Keratinocyte (primary cell): ENCODE data around the gene IFNA4. TPM values are rescaled to one million over a fixed set of nuclear protein-coding genes. Genes with fewer than 3 reads are reported as not detected.

Experiments
- DNase-seq: peaks from one replicate; pipeline ENCODE4 v3.0.0-alpha.2; 2011; ENCODE audit warnings: low read depth, missing footprints, low spot score
- FAIRE-seq: peaks from 2 replicates; lab custom pipeline; 2011; peaks lifted over from hg19 to GRCh38; lab: Jason Lieb, UNC
- H2AFZ ChIP-seq: 2 replicates; pipeline ENCODE4 v1.6.0; 2012; ENCODE audit warnings: low read length, control low read depth, inconsistent platforms; ENCODE audit not compliant: control insufficient read depth
- H3K27ac ChIP-seq: 2 replicates; pipeline ENCODE4 v1.5.1; 2011; ENCODE audit warnings: low read length; ENCODE audit not compliant: control insufficient read depth, insufficient read depth
- H3K27me3 ChIP-seq: 3 replicates; pipeline ENCODE4 v1.6.0; 2011; ENCODE audit warnings: low read length; ENCODE audit not compliant: control insufficient read depth, insufficient read depth; ENCODE audit errors: extremely low read depth
- H3K36me3 ChIP-seq, 2 experiments: 2 replicates in 1 of 2; 3 replicates in 1 of 2; pipeline ENCODE4 v1.5.1; 2011; ENCODE audit warnings: low read length in 2 of 2, mild to moderate bottlenecking in 1 of 2; ENCODE audit not compliant: control insufficient read depth in 2 of 2, insufficient read depth in 2 of 2; ENCODE audit errors: extremely low read depth in 1 of 2
- H3K4me1 ChIP-seq: 3 replicates; pipeline ENCODE4 v1.5.1; 2011; ENCODE audit warnings: low read length; ENCODE audit not compliant: control insufficient read depth, insufficient read depth; ENCODE audit errors: extremely low read depth
- H3K4me2 ChIP-seq: 3 replicates; pipeline ENCODE4 v1.6.0; 2011; ENCODE audit warnings: low read depth, low read length; ENCODE audit not compliant: control insufficient read depth, insufficient read depth; ENCODE audit errors: extremely low read depth
- H3K4me3 ChIP-seq, 3 experiments: fragments of 200-600 bp in 1 of 3; sonication (generic) in 1 of 3; 2 replicates in 2 of 3; 3 replicates in 1 of 3; pipeline ENCODE4 v1.5.1; 2011 to 2016; ENCODE audit warnings: low read length in 3 of 3, mild to moderate bottlenecking in 3 of 3, control low read depth in 2 of 3, inconsistent platforms in 1 of 3, low read depth in 1 of 3, mixed read lengths in 1 of 3, mixed run types in 1 of 3, moderate library complexity in 1 of 3; ENCODE audit not compliant: control insufficient read depth in 2 of 3, insufficient read depth in 2 of 3; ENCODE audit errors: extremely low read depth in 1 of 3
- H3K79me2 ChIP-seq: 2 replicates; pipeline ENCODE4 v1.6.0; 2012; ENCODE audit warnings: low read length; ENCODE audit not compliant: control insufficient read depth, insufficient read depth
- H3K9ac ChIP-seq: 3 replicates; pipeline ENCODE4 v1.6.0; 2011; ENCODE audit warnings: low read length; ENCODE audit not compliant: control insufficient read depth, insufficient read depth; ENCODE audit errors: extremely low read depth
- H3K9me1 ChIP-seq: 3 replicates; pipeline ENCODE4 v1.6.0; 2011; ENCODE audit warnings: low read length; ENCODE audit not compliant: control insufficient read depth, insufficient read depth; ENCODE audit errors: extremely low read depth
- H3K9me3 ChIP-seq: 2 replicates; pipeline ENCODE4 v1.5.1; 2012; ENCODE audit warnings: low read depth, low read length; ENCODE audit not compliant: control insufficient read depth
- H4K20me1 ChIP-seq: 3 replicates; pipeline ENCODE4 v1.6.0; 2011; ENCODE audit warnings: low read length; ENCODE audit not compliant: control insufficient read depth, insufficient read depth; ENCODE audit errors: extremely low read depth
- EZH2 ChIP-seq: IDR thresholded peaks from one replicate; pipeline ENCODE4 v1.6.1; 2012; ENCODE audit warnings: inconsistent platforms, mild to moderate bottlenecking, low read length, moderate library complexity
- dilution Hi-C: fragments of 300-500 bp; cut with MboI; formaldehyde crosslinking; loops from one replicate; pipeline ENCODE4 v1.7.0; 2020; ENCODE audit warnings: low sequenced_read_pairs; ENCODE audit not compliant: extremely low pct_ligation_motif_present
- polyA plus RNA-seq, 5 experiments: library from polyadenylated mRNA; depleted of rRNA in 3 of 5; stranded (reverse) in 3 of 5; stranded (forward) in 1 of 5; unstranded in 1 of 5; fragments of >200 nt; gene quantifications; 1 replicate in 1 of 5; 2 replicates in 3 of 5; 3 replicates in 1 of 5; pipeline versions ENCODE4 v1.2.1 to v1.2.3, GENCODE V29; 2011 to 2012; ENCODE audit warnings: missing spikeins in 2 of 5, low read depth in 1 of 5, low replicate concordance in 1 of 5
- TF ChIP-seq, protein P1 (sequence below), 3 experiments: IDR thresholded peaks in 1 of 3; conservative IDR thresholded peaks in 1 of 3; optimal IDR thresholded peaks in 1 of 3; 2 replicates in 2 of 3; 3 replicates in 1 of 3; pipeline versions ENCODE3 to v1.5.1; 2011; ENCODE audit warnings: low read length in 3 of 3, mild to moderate bottlenecking in 3 of 3, moderate library complexity in 2 of 3, control low read depth in 1 of 3, inconsistent platforms in 1 of 3; ENCODE audit not compliant: insufficient read depth in 2 of 3; ENCODE audit errors: extremely low read depth in 1 of 3

The IFNA4 gene
- polyA plus RNA-seq, 1 donor (not counting 4 experiments of a cell fraction or from before 2014, with no cell fraction given) = not detected

DNA sequence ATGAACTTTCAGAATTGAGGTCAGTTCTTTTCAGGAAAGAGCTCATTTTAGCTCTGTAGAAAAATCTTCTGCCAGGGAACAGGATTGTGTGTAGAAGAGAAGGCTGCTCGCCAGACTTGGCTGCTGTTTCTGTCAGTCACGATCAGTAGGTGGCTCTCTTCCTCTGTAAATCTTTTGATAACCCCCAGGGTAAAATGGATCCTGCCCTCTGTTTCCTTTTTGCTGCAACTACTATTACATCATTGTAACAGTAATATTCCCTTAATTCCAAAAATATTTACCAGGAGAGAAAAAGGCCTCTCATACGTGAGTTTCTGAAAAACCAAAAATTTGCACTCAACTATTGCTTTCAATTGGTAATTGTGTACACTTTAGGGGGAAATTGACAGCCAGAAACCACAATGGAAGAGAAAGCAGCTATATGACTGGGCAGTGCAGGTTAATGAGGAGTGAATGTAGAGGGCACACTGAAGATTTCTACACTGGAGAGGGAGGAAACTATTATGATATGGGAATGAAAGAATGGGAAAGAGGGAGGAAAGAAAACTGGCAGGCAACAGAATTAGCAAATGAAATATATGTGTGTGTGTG, 33.3 kb downstream of the IFNA4 start:
- dilution Hi-C loops = no loop called here
- Histone ChIP-seq H3K79me2 (no peaks in the 10 kb centered on the region), H4K20me1 (no peaks in the 10 kb centered on the region), H3K4me2 (no peak overlapping the region), H3K9me3 (no peaks in the 10 kb centered on the region), H3K36me3 (no peaks in the 10 kb centered on the region), H3K4me3 (no peak overlapping the region), H3K4me1 (no peaks in the 10 kb centered on the region), H2AFZ (no peak overlapping the region), H3K27ac (no peak overlapping the region), H3K9me1 (no peaks in the 10 kb centered on the region), H3K9ac (no peak overlapping the region), H3K27me3 (peaks cover 3% of the 10 kb centered on the region)
- no peak for TF ChIP-seq EZH2
- TF ChIP-seq, protein P1, sequence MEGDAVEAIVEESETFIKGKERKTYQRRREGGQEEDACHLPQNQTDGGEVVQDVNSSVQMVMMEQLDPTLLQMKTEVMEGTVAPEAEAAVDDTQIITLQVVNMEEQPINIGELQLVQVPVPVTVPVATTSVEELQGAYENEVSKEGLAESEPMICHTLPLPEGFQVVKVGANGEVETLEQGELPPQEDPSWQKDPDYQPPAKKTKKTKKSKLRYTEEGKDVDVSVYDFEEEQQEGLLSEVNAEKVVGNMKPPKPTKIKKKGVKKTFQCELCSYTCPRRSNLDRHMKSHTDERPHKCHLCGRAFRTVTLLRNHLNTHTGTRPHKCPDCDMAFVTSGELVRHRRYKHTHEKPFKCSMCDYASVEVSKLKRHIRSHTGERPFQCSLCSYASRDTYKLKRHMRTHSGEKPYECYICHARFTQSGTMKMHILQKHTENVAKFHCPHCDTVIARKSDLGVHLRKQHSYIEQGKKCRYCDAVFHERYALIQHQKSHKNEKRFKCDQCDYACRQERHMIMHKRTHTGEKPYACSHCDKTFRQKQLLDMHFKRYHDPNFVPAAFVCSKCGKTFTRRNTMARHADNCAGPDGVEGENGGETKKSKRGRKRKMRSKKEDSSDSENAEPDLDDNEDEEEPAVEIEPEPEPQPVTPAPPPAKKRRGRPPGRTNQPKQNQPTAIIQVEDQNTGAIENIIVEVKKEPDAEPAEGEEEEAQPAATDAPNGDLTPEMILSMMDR (optimal IDR thresholded peaks at IDR 0.05 in 1 of 3, IDR thresholded peaks at IDR 0.05 in 1 of 3, conservative IDR thresholded peaks at IDR 0.05 in 1 of 3; ENCODE audit: extremely low read depth in 1 of 3, insufficient read depth in 2 of 3, low read length in 3 of 3) = peak; percentile 24 to 63 (median 38)
- DNase-seq (no peak), FAIRE-seq (peak; percentile 72)

- dilution Hi-C loops = no loop called here
- H3K9ac ChIP-seq = no peak overlapping the region
- no peaks in the 10 kb centered on the region for H3K4me1 ChIP-seq
- no peaks in the 10 kb centered on the region for H3K9me3 ChIP-seq
- FAIRE-seq (no peak), DNase-seq (no peak)
- no peak overlapping the region for H3K4me2 ChIP-seq
- no peak overlapping the region for H2AFZ ChIP-seq
- no peaks in the 10 kb centered on the region for H4K20me1 ChIP-seq
- H3K27me3 ChIP-seq = peaks cover 4% of the 10 kb centered on the region
- TF ChIP-seq, protein P1 (optimal IDR thresholded peaks at IDR 0.05 in 1 of 3, IDR thresholded peaks at IDR 0.05 in 1 of 3, conservative IDR thresholded peaks at IDR 0.05 in 1 of 3; ENCODE audit: extremely low read depth in 1 of 3, insufficient read depth in 2 of 3, low read length in 3 of 3) = no peak
- no peak for TF ChIP-seq EZH2
- no peak overlapping the region for H3K4me3 ChIP-seq
- H3K36me3 ChIP-seq = no peaks in the 10 kb centered on the region
- no peaks in the 10 kb centered on the region for H3K9me1 ChIP-seq
- no peaks in the 10 kb centered on the region for H3K79me2 ChIP-seq
- no peak overlapping the region for H3K27ac ChIP-seq
Measured at GRCh38 chr9:21153336-21154017, 33.9 kb downstream of the IFNA4 start.
